B cell (primary cell): ENCODE data around the gene GPATCH8. TPM values are rescaled to one million over a fixed set of nuclear protein-coding genes. Genes with fewer than 3 reads are reported as not detected.
A peak's percentile ranks its signal among the peaks of the same experiment; 100 is the strongest.

Experiments
- ATAC-seq: fragments of 200-7000 bp; cut with Tn5 transposase; one replicate; pipeline ENCODE4 v1.10.0; 2021; ENCODE audit warnings: low read depth, mild to moderate bottlenecking, moderate number of reproducible peaks, moderate library complexity
- CTCF ChIA-PET: fragments of 350-600 bp; sonication (Branson Sonifier 250); formaldehyde crosslinking; loops from one replicate; lab custom pipeline; 2021; ENCODE audit warnings: antibody characterized with exemption, inconsistent platforms; lab: Charles Lee
- POLR2A ChIA-PET: fragments of 350-600 bp; sonication (Branson Sonifier 250); formaldehyde crosslinking; loops from one replicate; lab custom pipeline; 2021; ENCODE audit warnings: antibody characterized with exemption; lab: Charles Lee
- DNase-seq: peaks from one replicate; pipeline ENCODE4 v3.0.0; 2013
- H2AFZ ChIP-seq: 2 replicates; pipeline ENCODE4 v1.6.1; 2012; ENCODE audit warnings: mild to moderate bottlenecking, low read depth, low read length; ENCODE audit not compliant: insufficient read depth, poor library complexity, severe bottlenecking
- H3K27ac ChIP-seq, 2 donors: 1 replicate in 1 of 2; 2 replicates in 1 of 2; pipeline ENCODE4 v1.5.1; 2012 to 2013; ENCODE audit warnings: low read length in 2 of 2, mild to moderate bottlenecking in 2 of 2, moderate library complexity in 1 of 2
- H3K27me3 ChIP-seq, 4 experiments: fragments of 200-600 bp in 1 of 4; sonication (generic) in 1 of 4; replicated peaks in 1 of 4; 1 replicate in 2 of 4; 2 replicates in 2 of 4; pipeline versions ENCODE4 v1.6.1 to v1.7.0; 2013 to 2016; ENCODE audit warnings: low read length in 3 of 4, mild to moderate bottlenecking in 2 of 4, mixed read lengths in 1 of 4, moderate library complexity in 1 of 4; ENCODE audit not compliant: insufficient read depth in 4 of 4, control insufficient read depth in 3 of 4; ENCODE audit errors: control extremely low read depth in 1 of 4
- H3K36me3 ChIP-seq, 2 experiments: replicated peaks in 1 of 2; 1 replicate in 1 of 2; 2 replicates in 1 of 2; pipeline versions ENCODE4 v1.6.1 to v1.7.1; 2013; ENCODE audit warnings: low read length in 1 of 2; ENCODE audit not compliant: insufficient read depth in 2 of 2, control insufficient read depth in 1 of 2; ENCODE audit errors: control extremely low read depth in 1 of 2, extremely low read depth in 1 of 2
- H3K4me1 ChIP-seq, 2 donors: fragments of 200-600 bp in 1 of 2; sonication (generic) in 1 of 2; 1 replicate in 1 of 2; 2 replicates in 1 of 2; pipeline versions ENCODE4 v1.5.1 to v1.6.1; 2013 to 2017; ENCODE audit warnings: low read length in 2 of 2; ENCODE audit not compliant: control insufficient read depth in 2 of 2, insufficient read depth in 2 of 2
- H3K4me2 ChIP-seq: replicated peaks from 2 replicates; pipeline ENCODE3; 2012; ENCODE audit warnings: mild to moderate bottlenecking, low read depth, low read length; ENCODE audit not compliant: poor library complexity, severe bottlenecking
- H3K4me3 ChIP-seq, 5 experiments: fragments of 200-600 bp in 1 of 5; sonication (generic) in 1 of 5; 1 replicate in 3 of 5; 2 replicates in 2 of 5; pipeline versions ENCODE4 v1.5.1 to v1.7.0; 2011 to 2016; ENCODE audit warnings: low read length in 4 of 5, mild to moderate bottlenecking in 4 of 5, low read depth in 2 of 5, control low read depth in 1 of 5, moderate library complexity in 1 of 5; ENCODE audit not compliant: insufficient read depth in 1 of 5; ENCODE audit errors: control extremely low read depth in 1 of 5, extremely low read depth in 1 of 5
- H3K79me2 ChIP-seq: fragments of 200-600 bp; sonication (generic); one replicate; pipeline ENCODE4 v1.6.0; 2016; ENCODE audit warnings: low read length; ENCODE audit not compliant: control insufficient read depth, insufficient read depth
- H3K9ac ChIP-seq: fragments of 200-600 bp; sonication (generic); 2 replicates; pipeline ENCODE4 v1.6.1; 2017; ENCODE audit warnings: mild to moderate bottlenecking, low read length, moderate library complexity
- H3K9me3 ChIP-seq, 3 donors: one replicate each; pipeline versions ENCODE4 v1.6.1 to v1.7.1; 2013; ENCODE audit warnings: low read length in 2 of 3; ENCODE audit not compliant: control insufficient read depth in 2 of 3, insufficient read depth in 1 of 3; ENCODE audit errors: control extremely low read depth in 1 of 3
- H4K20me1 ChIP-seq: 2 replicates; pipeline ENCODE4 v1.6.0; 2012; ENCODE audit warnings: mild to moderate bottlenecking, low read length; ENCODE audit not compliant: insufficient read depth, control insufficient read depth, poor library complexity, severe bottlenecking
- H3K27ac Mint-ChIP-seq: one replicate; pipeline ENCODE4 v1.8.0; 2021; ENCODE audit warnings: mixed read lengths
- H3K27me3 Mint-ChIP-seq: one replicate; pipeline ENCODE4 v1.8.0; 2021; ENCODE audit warnings: mixed read lengths
- H3K4me1 Mint-ChIP-seq: one replicate; pipeline ENCODE4 v1.8.0; 2021; ENCODE audit warnings: mixed read lengths
- H3K4me3 Mint-ChIP-seq: one replicate; pipeline ENCODE4 v1.8.0; 2021; ENCODE audit warnings: mixed read lengths
- H3K9me3 Mint-ChIP-seq: one replicate; pipeline ENCODE4 v1.8.0; 2022; ENCODE audit warnings: mixed read lengths; ENCODE audit not compliant: insufficient read depth
- CTCF ChIP-seq: fragments of 200-600 bp; IDR thresholded peaks from one replicate; pipeline ENCODE4 v1.8.0; 2022; ENCODE audit warnings: antibody characterized with exemption, mild to moderate bottlenecking
- EZH2 ChIP-seq: IDR thresholded peaks from 2 replicates; pipeline ENCODE4 v1.6.1; 2012; ENCODE audit warnings: borderline replicate concordance, low read depth, mild to moderate bottlenecking, moderate library complexity, low read length; ENCODE audit not compliant: insufficient read depth, poor library complexity, severe bottlenecking
- WGBS: methylation state at CpG from one replicate; pipeline ENCODE4 v1.1.5; 2013; ENCODE audit warnings: missing lambda C conversion rate; ENCODE audit not compliant: insufficient coverage; 5-methylcytosine and 5-hydroxymethylcytosine counted together
- intact Hi-C: fragments of 100-400 bp; cut with micrococcal nuclease; formaldehyde crosslinking; loops from one replicate; pipeline ENCODE4 v1.10.0; 2022
- polyA plus RNA-seq: library from polyadenylated mRNA; depleted of rRNA; stranded (reverse); fragments of >200 nt; gene quantifications from 2 replicates; pipeline ENCODE4 v1.2.3, GENCODE V29; 2012
- total RNA-seq, 2 donors: library from RNA; stranded (reverse); fragments of 120-200 nt in 1 of 2; gene quantifications; 1 replicate in 1 of 2; 2 replicates in 1 of 2; pipeline versions ENCODE4 v1.2.3 to v1.2.4, GENCODE V29; 2013 to 2022

Gene GPATCH8
- total and polyA plus RNA-seq, 2 donors (not counting 1 experiment from before 2014, with no cell fraction given): 28.3 to 83.4 TPM

- Histone ChIP-seq H3K36me3 (no peaks in the 10 kb centered on the region), H3K4me1 (peaks cover 22 to 24% of the 10 kb centered on the region in 2 donors), H3K27ac (no peak overlapping the region), H3K27me3 (peaks cover 0 to 43% (median 11%) of the 10 kb centered on the region in 4 experiments), H3K79me2 (no peaks in the 10 kb centered on the region), H4K20me1 (no peaks in the 10 kb centered on the region), H3K9me3 (peaks cover 0 to 18% (median 0%) of the 10 kb centered on the region in 3 donors), H2AFZ (no peak overlapping the region), H3K9ac (peak overlapping the region; percentile 78), H3K4me3 (peak overlapping the region in 1 of 5 experiments; percentile 68), H3K4me2 (peak overlapping the region; percentile 98)
- Mint-ChIP-seq H3K4me1 (peaks cover 24% of the 10 kb centered on the region), H3K4me3 (peak overlapping the region; percentile 81), H3K27me3 (peaks cover 39% of the 10 kb centered on the region), H3K9me3 (no peaks in the 10 kb centered on the region), H3K27ac (no peak overlapping the region)
- no peak for DNase-seq
- no peak for ATAC-seq
- POLR2A ChIA-PET: no interaction called here
- 48% methylated on average over 4 of the region's 10 CpGs for WGBS
- CTCF ChIA-PET: interaction anchor here (1.1 to 1.8 kb wide), 2 partner anchors 23 to 56 kb away, joined by 6 to 7 read pairs; partner anchors contain the start of gene FAM171A2
- TF ChIP-seq CTCF: no peak
- no peak for TF ChIP-seq EZH2
- intact Hi-C loops: no loop called here
Observed at GRCh38 chr17:44386182-44386525, 117.1 kb downstream of the GPATCH8 start.
